ENCODE results near the gene RTN4RL1. TPM values are rescaled to one million over a fixed set of nuclear protein-coding genes. Genes with fewer than 3 reads are reported as not detected.
A peak's percentile ranks its signal among the peaks of the same experiment; 100 is the strongest.

RTN4RL1 gene
- total RNA-seq, 1 experiment from 2014 or later = 0.22 TPM

GRCh38 chr17:2029911-2030778, 5.0 kb upstream of the RTN4RL1 start, which contains the start of gene DPH1:
TSS of gene DPH1 (plus strand) at chr17:2030153. CDS start at chr17:2030170, 17 bp downstream.
- H3K27ac Mint-ChIP-seq = peak within 1 kb of the TSS in 1 of 3 experiments; percentile 39; a peak in 1 of 7 replicates
- no CpG with 5 or more reads among the region's 59 CpGs for WGBS (ENCODE audit: extremely low coverage, insufficient read length, low lambda C conversion rate)

More at GRCh38 chr17:2029911-2030778, 5.0 kb upstream of the RTN4RL1 start, which contains the start of gene DPH1:
- Histone ChIP-seq H4K5ac (ENCODE audit: insufficient read length, low read depth, low read length) (no peak within 1 kb of the TSS), H3K9ac (ENCODE audit: extremely low read depth, insufficient read length, low read length) (no peak within 1 kb of the TSS), H3K79me2 (ENCODE audit: insufficient read depth, low read length) (no peaks in the 10 kb centered on the region), H3K79me1 (ENCODE audit: insufficient read depth, low read depth, low read length, poor library complexity, severe bottlenecking) (no peaks in the 10 kb centered on the region), H4K20me1 (ENCODE audit: control insufficient read depth, insufficient read depth, insufficient read length) (no peaks in the 10 kb centered on the region), H3K14ac (ENCODE audit: insufficient read depth, low read length) (no peak within 1 kb of the TSS), H3K56ac (ENCODE audit: insufficient read length, low read depth, low read length) (no peak within 1 kb of the TSS), H4K91ac (ENCODE audit: insufficient read length, low read depth, low read length) (no peak within 1 kb of the TSS), H3T11ph (ENCODE audit: low read length) (no peak within 1 kb of the TSS), H2AK5ac (ENCODE audit: insufficient read length, low read length) (no peak within 1 kb of the TSS), H2AFZ (ENCODE audit: low read length) (no peak within 1 kb of the TSS), H3K18ac (ENCODE audit: insufficient read length, low read depth, low read length) (no peak within 1 kb of the TSS), H2BK15ac (ENCODE audit: low read depth, low read length) (no peak within 1 kb of the TSS), H2BK12ac (ENCODE audit: insufficient read length, low read depth, low read length) (no peak within 1 kb of the TSS), H3K27ac (ENCODE audit: insufficient read length, low read depth, low read length) (no peak within 1 kb of the TSS), H2BK120ac (ENCODE audit: low read depth, low read length, poor library complexity, severe bottlenecking) (no peak within 1 kb of the TSS), H2BK5ac (ENCODE audit: insufficient read length, low read length) (no peak within 1 kb of the TSS), H2BK20ac (ENCODE audit: low read depth, low read length, poor library complexity, severe bottlenecking) (no peak within 1 kb of the TSS), H3K9me3 (ENCODE audit: control insufficient read depth, low read depth, low read length) (no peaks in the 10 kb centered on the region), H3K4ac (ENCODE audit: low read depth, low read length) (no peak within 1 kb of the TSS), H3K4me2 (ENCODE audit: insufficient read depth, insufficient read length, low read length) (peak within 1 kb of the TSS; percentile 76), H3K23ac (ENCODE audit: insufficient read length, low read depth, low read length) (no peak within 1 kb of the TSS), H4K8ac (replicated peaks; ENCODE audit: insufficient read length, low read depth, low read length) (no peak within 1 kb of the TSS), H3K23me2 (ENCODE audit: insufficient read length, low read depth, low read length, poor library complexity, severe bottlenecking) (peaks cover 7% of the 10 kb centered on the region), H3K27me3 (ENCODE audit: insufficient read depth, low read length) (peaks cover 38% of the 10 kb centered on the region), H3K4me1 (ENCODE audit: insufficient read depth, low read length) (no peaks in the 10 kb centered on the region)
- peaks cover 47% of the 10 kb centered on the region for H3K27me3 Mint-ChIP-seq (ENCODE audit: low read depth)
- TF ChIP-seq, protein P1, sequence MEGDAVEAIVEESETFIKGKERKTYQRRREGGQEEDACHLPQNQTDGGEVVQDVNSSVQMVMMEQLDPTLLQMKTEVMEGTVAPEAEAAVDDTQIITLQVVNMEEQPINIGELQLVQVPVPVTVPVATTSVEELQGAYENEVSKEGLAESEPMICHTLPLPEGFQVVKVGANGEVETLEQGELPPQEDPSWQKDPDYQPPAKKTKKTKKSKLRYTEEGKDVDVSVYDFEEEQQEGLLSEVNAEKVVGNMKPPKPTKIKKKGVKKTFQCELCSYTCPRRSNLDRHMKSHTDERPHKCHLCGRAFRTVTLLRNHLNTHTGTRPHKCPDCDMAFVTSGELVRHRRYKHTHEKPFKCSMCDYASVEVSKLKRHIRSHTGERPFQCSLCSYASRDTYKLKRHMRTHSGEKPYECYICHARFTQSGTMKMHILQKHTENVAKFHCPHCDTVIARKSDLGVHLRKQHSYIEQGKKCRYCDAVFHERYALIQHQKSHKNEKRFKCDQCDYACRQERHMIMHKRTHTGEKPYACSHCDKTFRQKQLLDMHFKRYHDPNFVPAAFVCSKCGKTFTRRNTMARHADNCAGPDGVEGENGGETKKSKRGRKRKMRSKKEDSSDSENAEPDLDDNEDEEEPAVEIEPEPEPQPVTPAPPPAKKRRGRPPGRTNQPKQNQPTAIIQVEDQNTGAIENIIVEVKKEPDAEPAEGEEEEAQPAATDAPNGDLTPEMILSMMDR (conservative IDR thresholded peaks at IDR 0.05) = no peak
- H3K4me3 Mint-ChIP-seq = peak within 1 kb of the TSS; percentile 94 to 97
- peak; percentile 96 for DNase-seq
- H3K4me1 Mint-ChIP-seq = peaks cover 12 to 32% of the 10 kb centered on the region in 2 experiments
- peaks cover 5 to 6% of the 10 kb centered on the region in 2 experiments; a peak in 4 of 5 replicates for H3K9me3 Mint-ChIP-seq
- H3K36me3 Mint-ChIP-seq (ENCODE audit: insufficient read depth in 1 of 3, low read depth in 3 of 3) = no peaks in the 10 kb centered on the region; a peak in 2 of 7 replicates

Measured in H9 (cell line).